Urinary bladder (tissue), 4 donors: ENCODE data around the gene UTF1. TPM values are rescaled to one million over a fixed set of nuclear protein-coding genes. Genes with fewer than 3 reads are reported as not detected.
"Not testable (repeated sequence)": the region's sequence is repeated elsewhere in the genome, so short reads cannot be mapped to it uniquely, and the experiment has no call there.

Experiments used
- DNase-seq: peaks from one replicate; pipeline ENCODE4 v3.0.0-alpha.2; 2015; ENCODE audit errors: extremely low spot score
- H3K27ac ChIP-seq: one replicate; pipeline ENCODE4 v1.5.1; 2013; ENCODE audit warnings: low read depth, mild to moderate bottlenecking, moderate library complexity
- H3K36me3 ChIP-seq: one replicate; pipeline ENCODE4 v1.6.1; 2013; ENCODE audit warnings: mild to moderate bottlenecking, moderate library complexity; ENCODE audit not compliant: insufficient read depth
- H3K4me1 ChIP-seq: one replicate; pipeline ENCODE4 v1.6.1; 2013; ENCODE audit warnings: mild to moderate bottlenecking, moderate library complexity; ENCODE audit not compliant: insufficient read depth
- H3K4me3 ChIP-seq: one replicate; pipeline ENCODE4 v1.5.1; 2013; ENCODE audit warnings: low read depth, low read length
- WGBS: extraction: QIAGEN DNeasy Blood & Tissue Kit; methylation state at CpG from one replicate; pipeline ENCODE4 v1.1.7; 2013; 5-methylcytosine and 5-hydroxymethylcytosine counted together
- polyA plus RNA-seq: library from polyadenylated mRNA; stranded (reverse); fragments of 200-250 nt; gene quantifications from one replicate; pipeline ENCODE4 v1.2.3, GENCODE V29; 2013
- total RNA-seq: library from RNA; depleted of rRNA; stranded (reverse); fragments of >200 nt; gene quantifications from one replicate; pipeline ENCODE4 v1.2.3, GENCODE V29; 2014
- donor health status: healthy with polysubstance abuse.
- donor health status: healthy.

The UTF1 gene
- total and polyA plus RNA-seq, 2 donors = not detected

DNA sequence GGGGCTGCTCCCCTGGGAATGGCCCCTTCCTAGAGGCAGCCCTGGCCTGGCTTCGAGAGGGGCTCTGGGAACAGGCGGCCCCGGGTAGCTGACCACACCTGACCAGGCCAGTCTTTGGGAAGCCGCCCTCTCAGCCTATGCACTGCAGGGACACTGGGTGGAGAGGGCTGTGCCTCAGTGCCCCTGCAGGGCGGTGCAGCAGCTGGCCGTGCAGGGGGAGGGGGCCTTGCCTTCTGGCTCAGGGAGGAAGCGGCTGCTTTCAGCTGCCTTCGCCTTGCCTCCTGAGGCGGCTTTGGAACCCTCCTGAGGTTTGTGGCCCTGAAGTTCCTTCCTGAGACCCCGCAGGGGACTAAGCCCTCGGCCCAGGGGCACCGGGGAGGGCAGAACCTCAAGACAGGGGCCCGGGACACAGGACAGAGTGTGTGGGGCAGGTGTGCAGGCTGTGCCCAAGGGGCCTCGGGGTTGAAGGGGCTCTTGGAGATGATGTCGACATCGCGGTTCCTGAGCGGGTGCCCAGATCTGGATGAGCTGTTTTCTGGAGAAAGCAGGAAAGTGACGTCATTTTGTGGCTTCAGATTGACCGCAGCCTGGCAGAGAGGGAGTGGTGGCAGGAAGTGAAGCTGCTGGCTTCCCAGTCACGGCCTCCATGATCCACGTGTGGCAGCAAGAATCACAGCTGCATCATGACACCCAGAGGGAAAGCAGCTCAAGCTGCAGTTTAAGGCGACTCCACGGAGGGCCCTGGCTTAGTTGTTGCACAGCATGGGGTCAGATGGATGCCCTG lies 29.0 kb downstream of the UTF1 start:
- H3K4me3 ChIP-seq = no peak overlapping the region
- no peaks in the 10 kb centered on the region for H3K4me1 ChIP-seq
- no peaks in the 10 kb centered on the region for H3K36me3 ChIP-seq
- 55% methylated on average over 24 of the region's 24 CpGs for WGBS
- peak overlapping the region; percentile 35 for H3K27ac ChIP-seq
- no peak for DNase-seq

- Histone ChIP-seq H3K27ac (peak overlapping the region; percentile 35), H3K4me3 (no peak overlapping the region), H3K4me1 (no peaks in the 10 kb centered on the region), H3K36me3 (no peaks in the 10 kb centered on the region)
- 75% methylated on average over 12 of the region's 12 CpGs for WGBS
- DNase-seq = no peak
Measured at GRCh38 chr10:133259602-133259989, 29.6 kb downstream of the UTF1 start.

DNA sequence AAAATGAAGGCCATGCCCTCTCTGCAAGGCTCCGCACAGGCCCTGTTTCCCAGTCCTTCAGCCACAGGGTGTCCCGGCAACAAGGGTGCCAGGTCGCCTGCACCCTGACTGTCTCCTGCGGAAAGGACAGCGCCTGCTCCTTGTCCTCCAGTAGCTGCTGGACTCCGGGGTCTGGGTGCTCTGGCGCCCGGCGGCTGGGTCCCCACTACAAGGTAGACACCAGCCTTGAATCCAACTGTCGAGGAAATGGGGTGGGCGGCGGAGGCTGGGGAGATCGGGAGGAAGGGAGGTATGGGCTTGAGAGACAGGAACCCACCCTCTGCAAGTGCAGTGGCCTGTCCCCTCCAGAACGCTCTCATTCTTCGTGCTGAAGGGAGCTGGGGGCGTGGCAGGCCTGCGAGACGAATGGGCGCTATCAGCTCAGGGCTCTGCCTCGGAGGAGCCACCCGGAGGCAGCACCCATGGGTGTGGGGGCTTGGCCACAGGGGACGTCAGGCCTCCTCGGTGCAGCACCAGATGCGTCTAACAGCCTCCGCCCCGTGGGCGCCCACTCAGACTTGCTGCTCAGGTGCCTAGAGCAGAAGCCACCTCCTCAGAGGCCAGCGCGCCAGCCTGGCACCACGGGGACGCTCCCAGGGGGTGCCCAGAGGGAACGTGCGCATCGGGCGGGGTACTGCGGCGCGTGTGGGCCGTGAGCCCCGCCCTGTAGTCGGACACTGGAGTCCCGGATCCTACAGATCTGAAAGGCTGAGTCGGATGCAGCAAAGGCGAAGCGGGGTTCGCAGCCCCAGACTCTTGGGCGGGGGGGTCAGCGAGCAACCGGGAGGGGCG lies 31.1 kb downstream of the UTF1 start:
- Histone ChIP-seq H3K4me3 (peak overlapping the region; percentile 80), H3K36me3 (no peaks in the 10 kb centered on the region), H3K27ac (peak overlapping the region; percentile 76), H3K4me1 (no peaks in the 10 kb centered on the region)
- no peak for DNase-seq
- WGBS = 18% methylated on average over 50 of the region's 50 CpGs

DNA sequence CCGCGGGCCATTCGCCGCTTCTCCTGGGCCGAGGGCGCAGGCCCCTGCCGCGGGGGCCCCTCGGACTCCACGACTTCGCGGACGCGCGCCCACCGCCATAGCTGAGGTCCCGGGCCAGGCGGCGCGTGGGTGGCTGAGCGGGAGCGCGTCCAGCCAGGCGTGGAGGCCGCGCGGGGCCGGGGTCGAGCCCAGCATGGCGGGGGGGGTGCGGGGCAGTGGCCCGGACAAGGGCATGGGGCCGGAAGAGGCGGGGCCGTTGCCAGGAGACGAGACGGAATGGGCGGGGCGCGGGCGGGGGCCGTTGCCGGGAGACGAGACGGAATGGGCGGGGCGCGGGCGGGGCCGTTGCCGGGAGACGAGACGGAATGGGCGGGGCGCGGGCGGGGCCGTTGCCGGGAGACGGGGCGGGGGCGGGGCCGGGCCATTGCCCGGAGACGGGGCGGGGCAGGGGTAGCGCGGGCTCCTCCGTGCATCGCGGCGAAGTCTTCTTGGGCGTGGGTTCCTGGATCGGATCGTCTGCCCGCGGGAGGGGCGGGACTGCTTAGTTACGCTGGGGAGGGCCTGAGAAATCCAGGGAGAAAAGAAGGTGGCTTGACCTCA lies 31.8 kb downstream of the UTF1 start:
- peak overlapping the region; percentile 80 for H3K4me3 ChIP-seq

DNA sequence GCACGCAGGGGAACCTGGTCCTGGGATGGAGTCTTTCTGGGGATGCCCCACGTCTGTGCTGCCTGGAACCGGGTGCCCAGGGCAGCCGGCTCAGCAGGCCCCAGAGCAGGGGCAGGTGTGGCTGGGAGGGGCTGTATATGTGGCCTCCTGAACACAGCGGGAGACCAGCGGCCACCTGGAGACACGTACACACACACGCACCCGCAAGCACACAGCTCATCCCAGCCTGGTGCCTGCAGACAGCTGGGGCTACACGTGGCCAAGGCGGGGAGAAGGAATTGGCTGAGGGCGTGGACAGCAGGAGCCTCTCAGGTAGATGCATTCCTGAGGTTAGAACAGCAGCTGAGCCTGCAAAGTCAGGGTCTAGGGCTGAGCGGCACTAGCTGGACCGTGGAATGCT lies 32.7 kb downstream of the UTF1 start:
- Histone ChIP-seq H3K36me3 (no peaks in the 10 kb centered on the region), H3K27ac (no peak overlapping the region), H3K4me3 (no peak overlapping the region), H3K4me1 (no peaks in the 10 kb centered on the region)
- no peak for DNase-seq
- 89% methylated on average over 14 of the region's 14 CpGs for WGBS

More for the DNA sequence above, 31.8 kb downstream of the UTF1 start:
- WGBS = 2% methylated on average over 79 of the region's 79 CpGs
- DNase-seq = no peak
- peak overlapping the region; percentile 76 for H3K27ac ChIP-seq
- no peaks in the 10 kb centered on the region for H3K36me3 ChIP-seq
- no peaks in the 10 kb centered on the region for H3K4me1 ChIP-seq

GRCh38 chr10:133263674-133264073 lies 33.7 kb downstream of the UTF1 start:
- Histone ChIP-seq H3K27ac (no peak overlapping the region), H3K4me3 (no peak overlapping the region), H3K36me3 (no peaks in the 10 kb centered on the region), H3K4me1 (no peaks in the 10 kb centered on the region)
- DNase-seq = no peak
- WGBS = 84% methylated on average over 10 of the region's 10 CpGs

- 67% methylated on average over 9 of the region's 9 CpGs for WGBS
- Histone ChIP-seq H3K4me1 (no peaks in the 10 kb centered on the region), H3K4me3 (no peak overlapping the region), H3K36me3 (no peaks in the 10 kb centered on the region), H3K27ac (no peak overlapping the region)
- no peak for DNase-seq
Measured at GRCh38 chr10:133264461-133264860, 34.4 kb downstream of the UTF1 start.

DNA sequence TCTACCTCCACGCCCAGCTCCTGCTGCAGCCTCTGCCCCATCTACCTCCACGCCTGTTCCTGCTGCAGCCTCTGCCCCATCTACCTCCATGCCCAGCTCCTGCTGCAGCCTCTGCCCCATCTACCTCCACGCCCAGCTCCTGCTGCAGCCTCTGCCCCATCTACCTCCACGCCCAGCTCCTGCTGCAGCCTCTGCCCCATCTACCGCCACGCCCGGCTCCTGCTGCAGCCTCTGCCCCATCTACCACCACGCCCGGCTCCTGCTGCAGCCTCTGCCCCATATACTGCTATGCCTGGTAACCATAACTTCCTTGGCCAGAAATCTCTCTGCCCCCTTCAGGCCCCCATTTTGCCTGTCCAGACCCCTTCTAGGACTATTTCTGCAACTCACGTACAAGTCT lies 35.0 kb downstream of the UTF1 start:
- DNase-seq, H3K4me3 ChIP-seq, H3K27ac ChIP-seq, H3K4me1 ChIP-seq, H3K36me3 ChIP-seq: not testable (repeated sequence)
- 82% methylated on average over 10 of the region's 10 CpGs for WGBS

DNA sequence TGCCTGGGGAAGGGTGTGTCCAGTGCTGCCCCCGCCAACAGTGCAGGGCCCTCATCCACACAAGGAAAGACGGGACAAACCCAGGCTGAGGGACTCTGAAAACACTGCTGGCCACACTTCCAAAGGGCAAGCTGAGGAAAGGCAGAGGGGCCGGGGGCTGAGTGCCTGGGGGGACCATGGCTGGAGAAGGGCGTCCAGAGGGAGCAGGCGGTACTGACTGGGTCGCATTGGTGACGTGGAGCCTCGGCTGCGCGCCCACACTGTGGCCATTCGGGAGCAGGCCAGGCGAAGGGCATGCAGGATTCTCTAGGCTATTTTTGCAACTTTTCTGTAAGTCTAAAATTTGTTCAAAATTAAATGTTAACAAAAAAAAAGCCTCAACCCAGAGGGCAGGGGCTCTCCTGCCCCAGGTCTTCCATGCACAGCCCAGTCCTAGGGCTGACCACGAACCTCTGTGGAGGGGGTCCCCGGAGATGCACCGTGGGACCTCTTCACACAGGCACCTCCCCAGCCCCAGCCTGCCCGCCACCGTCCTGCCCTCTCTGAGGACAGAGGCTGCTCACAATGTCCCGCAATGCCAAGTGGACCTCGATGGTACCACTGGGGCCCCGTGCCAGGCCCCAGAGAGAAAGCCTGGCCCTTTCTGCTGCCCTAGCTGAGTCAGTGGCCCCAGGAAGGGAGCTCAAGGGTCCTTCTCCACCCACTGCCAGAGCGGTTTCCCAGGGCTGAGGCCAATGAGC lies 36.2 kb downstream of the UTF1 start:
- peaks cover 1% of the 10 kb centered on the region for H3K36me3 ChIP-seq
- H3K4me1 ChIP-seq = no peaks in the 10 kb centered on the region
- DNase-seq = no peak
- no peak overlapping the region for H3K27ac ChIP-seq
- 87% methylated on average over 21 of the region's 21 CpGs for WGBS
- H3K4me3 ChIP-seq = no peak overlapping the region

- Histone ChIP-seq H3K27ac (no peak overlapping the region), H3K4me1 (no peaks in the 10 kb centered on the region), H3K36me3 (peaks cover 1% of the 10 kb centered on the region), H3K4me3 (no peak overlapping the region)
- no peak for DNase-seq
- 74% methylated on average over 14 of the region's 14 CpGs for WGBS
Measured at GRCh38 chr10:133267293-133267692, 37.3 kb downstream of the UTF1 start.

GRCh38 chr10:133267829-133268228 lies 37.8 kb downstream of the UTF1 start:
- Histone ChIP-seq H3K27ac (no peak overlapping the region), H3K4me1 (no peaks in the 10 kb centered on the region), H3K36me3 (peaks cover 1% of the 10 kb centered on the region), H3K4me3 (no peak overlapping the region)
- 86% methylated on average over 22 of the region's 22 CpGs for WGBS
- no peak for DNase-seq

- DNase-seq = no peak
- H3K27ac ChIP-seq = no peak overlapping the region
- no peak overlapping the region for H3K4me3 ChIP-seq
- 92% methylated on average over 22 of the region's 22 CpGs for WGBS
- peaks cover 1% of the 10 kb centered on the region for H3K36me3 ChIP-seq
- no peaks in the 10 kb centered on the region for H3K4me1 ChIP-seq
Measured at GRCh38 chr10:133268532-133268931, 38.5 kb downstream of the UTF1 start.

DNA sequence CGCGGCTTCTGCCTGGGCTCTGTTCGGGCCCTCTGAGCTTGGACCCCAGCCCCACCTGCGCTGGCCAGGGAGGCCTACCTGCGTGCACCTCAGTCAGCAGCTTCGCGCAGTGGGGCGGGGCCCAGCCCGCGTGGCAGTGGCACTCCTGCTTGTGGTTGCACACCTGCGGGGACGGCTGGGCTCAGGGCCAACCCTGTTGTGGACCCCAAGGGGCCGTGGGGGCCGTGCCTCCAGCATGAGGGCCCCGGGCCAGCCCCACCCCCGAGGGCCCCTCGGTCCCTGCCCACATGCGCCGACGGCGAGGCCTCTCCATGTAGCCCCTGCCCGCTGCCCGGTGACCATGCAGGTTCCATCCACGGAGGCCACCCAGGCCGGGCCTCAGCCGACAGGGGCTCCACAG lies 39.4 kb downstream of the UTF1 start:
- H3K4me3 ChIP-seq = no peak overlapping the region
- peaks cover 1% of the 10 kb centered on the region for H3K36me3 ChIP-seq
- H3K27ac ChIP-seq = no peak overlapping the region
- WGBS = 89% methylated on average over 26 of the region's 26 CpGs
- no peaks in the 10 kb centered on the region for H3K4me1 ChIP-seq
- DNase-seq = no peak
